ENCODE data around the gene HSPB7.

- TF ChIP-seq, protein P1, sequence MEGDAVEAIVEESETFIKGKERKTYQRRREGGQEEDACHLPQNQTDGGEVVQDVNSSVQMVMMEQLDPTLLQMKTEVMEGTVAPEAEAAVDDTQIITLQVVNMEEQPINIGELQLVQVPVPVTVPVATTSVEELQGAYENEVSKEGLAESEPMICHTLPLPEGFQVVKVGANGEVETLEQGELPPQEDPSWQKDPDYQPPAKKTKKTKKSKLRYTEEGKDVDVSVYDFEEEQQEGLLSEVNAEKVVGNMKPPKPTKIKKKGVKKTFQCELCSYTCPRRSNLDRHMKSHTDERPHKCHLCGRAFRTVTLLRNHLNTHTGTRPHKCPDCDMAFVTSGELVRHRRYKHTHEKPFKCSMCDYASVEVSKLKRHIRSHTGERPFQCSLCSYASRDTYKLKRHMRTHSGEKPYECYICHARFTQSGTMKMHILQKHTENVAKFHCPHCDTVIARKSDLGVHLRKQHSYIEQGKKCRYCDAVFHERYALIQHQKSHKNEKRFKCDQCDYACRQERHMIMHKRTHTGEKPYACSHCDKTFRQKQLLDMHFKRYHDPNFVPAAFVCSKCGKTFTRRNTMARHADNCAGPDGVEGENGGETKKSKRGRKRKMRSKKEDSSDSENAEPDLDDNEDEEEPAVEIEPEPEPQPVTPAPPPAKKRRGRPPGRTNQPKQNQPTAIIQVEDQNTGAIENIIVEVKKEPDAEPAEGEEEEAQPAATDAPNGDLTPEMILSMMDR (tag by site-specific recombination; IDR thresholded peaks at IDR 0.05): no peak
- no peak for TF ChIP-seq ZNF558 (tag by site-specific recombination; IDR thresholded peaks at IDR 0.05)
- TF ChIP-seq ZNF146 (tag by site-specific recombination; IDR thresholded peaks at IDR 0.05): no peak
- no peak for TF ChIP-seq ZNF140 (tag by site-specific recombination; IDR thresholded peaks at IDR 0.05)
- TF ChIP-seq ZBTB1 (tag by site-specific recombination; IDR thresholded peaks at IDR 0.05): no peak
- TF ChIP-seq ZFP3 (tag by site-specific recombination; IDR thresholded peaks at IDR 0.05; ENCODE audit: low read depth): no peak
- TF ChIP-seq ZNF548 (tag by site-specific recombination; IDR thresholded peaks at IDR 0.05): no peak
- no peak for TF ChIP-seq ZBTB20 (tag by site-specific recombination; IDR thresholded peaks at IDR 0.05)
- no peak for TF ChIP-seq ZSCAN30 (tag by site-specific recombination; IDR thresholded peaks at IDR 0.05)
- no peak for TF ChIP-seq ZNF626 (tag by site-specific recombination; IDR thresholded peaks at IDR 0.05)
- TF ChIP-seq, protein P2, sequence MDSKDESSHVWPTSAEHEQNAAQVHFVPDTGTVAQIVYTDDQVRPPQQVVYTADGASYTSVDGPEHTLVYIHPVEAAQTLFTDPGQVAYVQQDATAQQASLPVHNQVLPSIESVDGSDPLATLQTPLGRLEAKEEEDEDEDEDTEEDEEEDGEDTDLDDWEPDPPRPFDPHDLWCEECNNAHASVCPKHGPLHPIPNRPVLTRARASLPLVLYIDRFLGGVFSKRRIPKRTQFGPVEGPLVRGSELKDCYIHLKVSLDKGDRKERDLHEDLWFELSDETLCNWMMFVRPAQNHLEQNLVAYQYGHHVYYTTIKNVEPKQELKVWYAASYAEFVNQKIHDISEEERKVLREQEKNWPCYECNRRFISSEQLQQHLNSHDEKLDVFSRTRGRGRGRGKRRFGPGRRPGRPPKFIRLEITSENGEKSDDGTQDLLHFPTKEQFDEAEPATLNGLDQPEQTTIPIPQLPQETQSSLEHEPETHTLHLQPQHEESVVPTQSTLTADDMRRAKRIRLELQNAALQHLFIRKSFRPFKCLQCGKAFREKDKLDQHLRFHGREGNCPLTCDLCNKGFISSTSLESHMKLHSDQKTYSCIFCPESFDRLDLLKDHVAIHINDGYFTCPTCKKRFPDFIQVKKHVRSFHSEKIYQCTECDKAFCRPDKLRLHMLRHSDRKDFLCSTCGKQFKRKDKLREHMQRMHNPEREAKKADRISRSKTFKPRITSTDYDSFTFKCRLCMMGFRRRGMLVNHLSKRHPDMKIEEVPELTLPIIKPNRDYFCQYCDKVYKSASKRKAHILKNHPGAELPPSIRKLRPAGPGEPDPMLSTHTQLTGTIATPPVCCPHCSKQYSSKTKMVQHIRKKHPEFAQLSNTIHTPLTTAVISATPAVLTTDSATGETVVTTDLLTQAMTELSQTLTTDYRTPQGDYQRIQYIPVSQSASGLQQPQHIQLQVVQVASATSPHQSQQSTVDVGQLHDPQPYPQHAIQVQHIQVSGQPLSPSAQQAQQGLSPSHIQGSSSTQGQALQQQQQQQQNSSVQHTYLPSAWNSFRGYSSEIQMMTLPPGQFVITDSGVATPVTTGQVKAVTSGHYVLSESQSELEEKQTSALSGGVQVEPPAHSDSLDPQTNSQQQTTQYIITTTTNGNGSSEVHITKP (tag by site-specific recombination; IDR thresholded peaks at IDR 0.05): no peak
- no peak for TF ChIP-seq ZEB2 (tag by site-specific recombination; IDR thresholded peaks at IDR 0.05)
- TF ChIP-seq ZNF776 (tag by site-specific recombination; IDR thresholded peaks at IDR 0.05; ENCODE audit: borderline replicate concordance): no peak
Observed at GRCh38 chr1:15993666-15994065, 24.2 kb downstream of the HSPB7 start.

All from HEK293 (cell line).